ENCODE results near the gene YIF1A. TPM values are rescaled to one million over a fixed set of nuclear protein-coding genes. Genes with fewer than 3 reads are reported as not detected.
"Not testable (repeated sequence)": the region's sequence is repeated elsewhere in the genome, so short reads cannot be mapped to it uniquely, and the experiment has no call there.

Gene YIF1A
- total and polyA plus RNA-seq, 2 experiments from 2014 or later = 132 to 265 TPM

DNA sequence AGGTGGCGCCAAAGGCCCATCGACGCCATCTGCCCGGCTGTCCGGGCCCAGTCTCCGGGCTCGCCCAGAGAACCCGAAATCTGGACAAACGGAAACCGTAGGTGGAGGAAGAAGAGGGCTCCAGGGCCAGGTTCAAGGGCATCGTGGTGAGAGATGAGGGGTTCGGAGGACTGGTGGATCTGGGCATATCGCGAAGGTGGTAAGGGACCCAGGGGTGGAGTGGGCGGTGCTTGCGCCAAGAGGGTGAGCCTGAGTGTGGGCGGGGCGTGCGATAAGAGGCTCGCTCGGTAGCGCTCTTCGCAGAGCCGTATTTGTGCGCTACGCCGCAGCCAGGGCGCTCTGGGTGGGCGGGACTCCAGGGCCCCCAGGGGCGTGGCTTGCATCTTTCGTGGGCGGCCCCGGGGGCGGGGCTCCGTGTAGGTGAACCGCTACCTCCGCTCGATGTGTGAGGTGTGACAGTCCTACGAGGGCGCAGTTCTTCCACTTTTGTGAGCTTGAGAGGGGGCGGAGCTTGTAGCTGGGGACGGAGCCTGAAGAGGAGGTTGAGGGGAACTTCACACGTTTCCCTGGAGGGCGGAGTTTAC lies 23.1 kb upstream of the YIF1A start:
- peaks cover under 1% of the 10 kb centered on the region for H3K4me1 ChIP-seq (ENCODE audit: insufficient read depth)
- no peaks in the 10 kb centered on the region for H3K36me3 ChIP-seq (replicated peaks; ENCODE audit: insufficient read depth, low read depth)
- TF ChIP-seq EZH2phosphoT487 (IDR thresholded peaks at IDR 0.05; ENCODE audit: low read depth, severe bottlenecking, unreplicated experiment) (no peak), CTCF (IDR thresholded peaks at IDR 0.05; ENCODE audit: poor library complexity) (peak; percentile 94)
- H3K4me3 ChIP-seq = peak overlapping the region; percentile 59
- peak overlapping the region; percentile 70 for H2AFZ ChIP-seq
- no peaks in the 10 kb centered on the region for H3K27me3 ChIP-seq
- peak overlapping the region; percentile 86 for H3K4me2 ChIP-seq
- H3K79me2 ChIP-seq = peaks cover 29% of the 10 kb centered on the region
- peak; percentile 95 for DNase-seq (ENCODE audit: low spot score)
- WGBS (ENCODE audit: low lambda C conversion rate, missing lambda C conversion rate) = 2% methylated on average over 40 of the region's 44 CpGs
- H3K9me3 ChIP-seq (ENCODE audit: low read depth) = no peaks in the 10 kb centered on the region
- peak overlapping the region; percentile 89 for H3K27ac ChIP-seq
- H4K20me1 ChIP-seq (ENCODE audit: insufficient read depth, poor library complexity, severe bottlenecking) = no peaks in the 10 kb centered on the region
- H3K9me2 ChIP-seq (replicated peaks; ENCODE audit: insufficient read depth) = no peaks in the 10 kb centered on the region

DNA sequence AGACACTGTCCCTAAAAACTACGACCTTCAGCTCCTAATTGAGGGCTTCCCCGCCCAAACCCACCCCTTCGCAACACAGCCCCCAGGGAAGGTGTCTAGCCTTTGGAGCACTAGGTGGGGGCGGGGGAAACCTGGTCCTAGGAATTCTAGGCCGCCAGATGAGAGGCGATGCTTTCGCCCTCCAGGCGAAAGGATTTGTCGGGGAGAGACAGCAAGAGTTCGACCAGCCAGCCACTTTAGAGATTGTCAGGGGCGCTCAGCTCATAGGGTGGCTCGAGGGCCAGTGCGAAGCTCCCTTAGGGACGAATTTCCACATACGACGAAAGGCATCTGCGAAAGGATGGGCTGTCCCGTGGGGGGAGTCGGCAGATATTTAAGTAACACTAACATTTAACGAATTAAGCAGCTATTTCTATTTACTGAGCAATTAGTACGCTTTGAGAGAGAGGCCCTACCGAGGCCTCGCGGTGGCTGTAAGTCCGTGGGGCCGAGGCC lies 22.6 kb upstream of the YIF1A start:
- H3K4me1 ChIP-seq (ENCODE audit: insufficient read depth) = no peaks in the 10 kb centered on the region
- H3K4me3 ChIP-seq = peak overlapping the region; percentile 59
- TF ChIP-seq CTCF (IDR thresholded peaks at IDR 0.05; ENCODE audit: poor library complexity) (no peak), EZH2phosphoT487 (IDR thresholded peaks at IDR 0.05; ENCODE audit: low read depth, severe bottlenecking, unreplicated experiment) (no peak), EZH2 (IDR thresholded peaks at IDR 0.05; ENCODE audit: borderline replicate concordance) (no peak)
- WGBS (ENCODE audit: low lambda C conversion rate, missing lambda C conversion rate) = 22% methylated on average over 25 of the region's 26 CpGs
- peak overlapping the region; percentile 89 for H3K27ac ChIP-seq
- peak overlapping the region; percentile 70 for H2AFZ ChIP-seq
- no peaks in the 10 kb centered on the region for H3K9me2 ChIP-seq (replicated peaks; ENCODE audit: insufficient read depth)
- H3K79me2 ChIP-seq = peaks cover 26% of the 10 kb centered on the region
- H3K4me2 ChIP-seq = peak overlapping the region; percentile 86
- H4K20me1 ChIP-seq (ENCODE audit: insufficient read depth, poor library complexity, severe bottlenecking) = no peaks in the 10 kb centered on the region
- H3K9me3 ChIP-seq (ENCODE audit: low read depth) = no peaks in the 10 kb centered on the region
- no peaks in the 10 kb centered on the region for H3K27me3 ChIP-seq
- H3K36me3 ChIP-seq (replicated peaks; ENCODE audit: insufficient read depth, low read depth) = no peaks in the 10 kb centered on the region
- no peak for DNase-seq (ENCODE audit: low spot score)

DNA sequence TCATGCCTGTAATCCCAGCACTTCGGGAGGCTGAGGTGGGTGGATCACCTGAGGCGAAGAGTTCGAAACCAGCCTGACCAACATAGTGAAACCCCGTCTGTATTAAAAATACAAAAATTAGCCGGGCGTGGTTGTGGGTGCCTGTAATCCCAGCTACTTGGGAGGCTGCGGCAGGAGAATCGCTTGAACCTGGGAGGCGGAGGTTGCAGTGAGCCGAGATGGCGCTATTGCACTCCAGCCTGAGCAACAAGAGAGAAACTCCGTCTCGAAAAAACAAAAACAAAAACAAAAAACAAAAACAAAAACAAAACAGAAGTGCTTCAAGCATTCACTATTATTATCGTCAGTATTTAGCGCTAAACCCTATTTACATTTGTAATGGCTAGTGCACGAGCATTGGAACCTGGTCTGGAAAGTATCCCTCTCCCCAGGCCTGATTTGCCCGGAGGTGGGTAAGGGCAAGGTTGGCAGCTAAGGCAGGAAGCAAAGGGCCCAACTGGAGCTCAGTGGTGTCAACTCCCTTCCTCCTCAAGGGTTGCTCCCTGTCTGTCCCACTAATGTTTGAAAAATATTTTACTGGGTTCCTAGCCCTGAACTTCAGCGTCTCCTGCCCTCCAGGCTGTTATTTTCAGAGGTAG lies 22.0 kb upstream of the YIF1A start:
- not testable (repeated sequence) for H3K27me3 ChIP-seq; H3K36me3 ChIP-seq (replicated peaks; ENCODE audit: insufficient read depth, low read depth); H3K4me1 ChIP-seq (ENCODE audit: insufficient read depth); H3K4me3 ChIP-seq; H3K9me2 ChIP-seq (replicated peaks; ENCODE audit: insufficient read depth); H2AFZ ChIP-seq; H3K9me3 ChIP-seq (ENCODE audit: low read depth); DNase-seq (ENCODE audit: low spot score); H4K20me1 ChIP-seq (ENCODE audit: insufficient read depth, poor library complexity, severe bottlenecking)
- Histone ChIP-seq H3K79me2 (peaks cover 20% of the 10 kb centered on the region), H3K27ac (peak overlapping the region; percentile 89), H3K4me2 (peak overlapping the region; percentile 86)
- WGBS (ENCODE audit: low lambda C conversion rate, missing lambda C conversion rate) = 86% methylated on average over 18 of the region's 18 CpGs

DNA sequence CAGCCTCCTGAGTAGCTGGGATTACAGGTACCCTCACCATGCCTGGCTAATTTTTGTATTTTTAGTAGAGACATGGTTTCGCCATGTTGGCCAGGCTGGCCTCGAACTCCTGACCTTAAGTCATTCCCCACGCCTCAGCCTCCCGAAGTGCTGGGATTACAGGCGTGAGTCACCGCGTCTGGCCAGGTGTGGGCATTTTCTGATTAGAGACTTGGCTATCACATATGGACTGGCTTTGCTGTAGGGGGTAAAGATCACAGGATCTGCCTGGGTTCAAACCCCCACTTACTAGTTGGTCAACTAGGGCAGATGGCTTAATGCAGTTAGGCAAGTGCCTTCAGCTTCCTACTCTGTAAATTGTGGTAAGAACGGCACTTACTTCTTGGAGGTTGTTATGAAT lies 21.4 kb upstream of the YIF1A start:
- Histone ChIP-seq H3K4me2 (no peak overlapping the region), H3K36me3 (replicated peaks; ENCODE audit: insufficient read depth, low read depth) (no peaks in the 10 kb centered on the region), H3K4me3 (no peak overlapping the region), H2AFZ (no peak overlapping the region), H3K79me2 (peaks cover 14% of the 10 kb centered on the region), H3K9me3 (ENCODE audit: low read depth) (no peaks in the 10 kb centered on the region), H3K27ac (no peak overlapping the region), H3K4me1 (ENCODE audit: insufficient read depth) (no peaks in the 10 kb centered on the region), H3K27me3 (no peaks in the 10 kb centered on the region), H4K20me1 (ENCODE audit: insufficient read depth, poor library complexity, severe bottlenecking) (no peaks in the 10 kb centered on the region), H3K9me2 (replicated peaks; ENCODE audit: insufficient read depth) (no peaks in the 10 kb centered on the region)
- TF ChIP-seq EZH2phosphoT487 (IDR thresholded peaks at IDR 0.05; ENCODE audit: low read depth, severe bottlenecking, unreplicated experiment) = no peak
- no peak for TF ChIP-seq CTCF (IDR thresholded peaks at IDR 0.05; ENCODE audit: poor library complexity)
- TF ChIP-seq EZH2 (IDR thresholded peaks at IDR 0.05; ENCODE audit: borderline replicate concordance) = no peak
- 86% methylated on average over 8 of the region's 8 CpGs for WGBS (ENCODE audit: low lambda C conversion rate, missing lambda C conversion rate)
- no peak for DNase-seq (ENCODE audit: low spot score)

Measured in hepatocyte (in vitro differentiated cells).